ENCODE measurements around the gene COX5A.

DNA sequence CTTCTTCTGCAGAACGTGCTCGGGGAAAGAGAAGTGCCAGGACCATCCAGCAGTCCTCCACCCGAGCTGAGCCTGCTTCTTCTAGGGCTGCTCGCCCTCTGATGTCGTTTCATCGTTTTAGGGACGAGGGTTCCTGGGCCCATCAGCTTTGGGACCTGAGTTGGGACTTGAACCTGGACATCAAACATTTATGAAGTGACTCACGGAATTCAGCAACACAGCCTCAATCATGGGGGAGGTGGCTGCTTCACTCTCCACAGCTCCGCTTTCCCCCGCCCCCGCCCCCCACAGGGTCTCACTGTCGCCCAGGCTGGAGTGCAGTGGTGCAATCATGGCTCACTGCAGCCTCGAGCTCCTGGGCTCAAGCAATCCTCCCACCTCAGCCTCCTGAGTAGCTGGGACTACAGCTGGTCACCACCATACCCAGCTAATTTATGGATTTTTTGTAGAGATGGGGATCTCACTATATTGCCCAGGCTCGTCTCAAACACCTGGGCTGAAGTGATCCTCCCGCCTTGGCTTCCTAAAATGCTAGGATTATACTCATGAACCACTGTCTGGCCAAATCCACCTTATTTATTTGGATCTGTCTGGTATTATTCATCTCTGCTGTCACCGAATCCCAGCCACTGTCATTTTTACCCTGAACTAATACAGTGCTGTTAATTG is 64.0 kb downstream of the COX5A start:
- TF ChIP-seq CTCF (IDR thresholded peaks at IDR 0.05) (no peak), POLR2A (IDR thresholded peaks at IDR 0.05) (no peak)
